GM18526 (cell line): ENCODE data around the gene IER2.

Experiments
- POLR2A ChIP-seq: IDR thresholded peaks from 3 replicates; pipeline ENCODE4 v1.6.1; 2011; ENCODE audit not compliant: insufficient read length; ENCODE audit errors: extremely low read depth

The IER2 gene

GRCh38 chr19:13116282-13117175, 33.7 kb upstream of the IER2 start, which contains the start of gene TRMT1:
TRMT1 (minus strand) TSS chr19:13116740; CDS start chr19:13116399, 341 bp downstream.
- peak; percentile 13 for TF ChIP-seq POLR2A

GRCh38 chr19:13117176-13117771, 32.9 kb upstream of the IER2 start:
- TF ChIP-seq POLR2A: no peak

GRCh38 chr19:13117772-13118423, 32.3 kb upstream of the IER2 start, which contains the start of gene NACC1:
NACC1 (plus strand) TSS chr19:13118264; CDS start chr19:13135208, 16,944 bp downstream.
- peak; percentile 50 for TF ChIP-seq POLR2A

GRCh38 chr19:13118424-13119193, 31.6 kb upstream of the IER2 start:
- no peak for TF ChIP-seq POLR2A

- no peak for TF ChIP-seq POLR2A
Observed at GRCh38 chr19:13119627-13120026, 30.6 kb upstream of the IER2 start.

- TF ChIP-seq POLR2A: no peak
Observed at GRCh38 chr19:13120031-13120430, 30.2 kb upstream of the IER2 start.

- TF ChIP-seq POLR2A: no peak
Observed at GRCh38 chr19:13120817-13121216, 29.4 kb upstream of the IER2 start.

GRCh38 chr19:13121551-13122274, 28.5 kb upstream of the IER2 start:
- no peak for TF ChIP-seq POLR2A

- no peak for TF ChIP-seq POLR2A
Observed at GRCh38 chr19:13122275-13122878, 27.8 kb upstream of the IER2 start.

- TF ChIP-seq POLR2A: no peak
Observed at GRCh38 chr19:13122980-13123957, 26.9 kb upstream of the IER2 start.

- no peak for TF ChIP-seq POLR2A
Observed at GRCh38 chr19:13127051-13127450, 23.2 kb upstream of the IER2 start.

GRCh38 chr19:13127811-13128575, 22.2 kb upstream of the IER2 start:
- TF ChIP-seq POLR2A: no peak
